ENCODE results near the gene SLC10A2.

- no peak for TF ChIP-seq CTCF (IDR thresholded peaks at IDR 0.05; ENCODE audit: low read length)
- no peak for TF ChIP-seq EZH2 (IDR thresholded peaks at IDR 0.05; ENCODE audit: borderline replicate concordance, low read length)
These were observed 38.1 kb upstream of the SLC10A2 start for GRCh38 chr13:103104340-103104739.
